ENCODE data around the gene EI24. TPM values are rescaled to one million over a fixed set of nuclear protein-coding genes. Genes with fewer than 3 reads are reported as not detected.

Gene EI24
- total and polyA plus RNA-seq, 9 of the 15 experiments (the other 6 are each of a cell fraction or from before 2014, with no cell fraction given) = 50.4 to 260 (median 168) TPM

GRCh38 chr11:125625630-125626287 is 56.5 kb downstream of the EI24 start (continued):
- TF ChIP-seq SUPT5H (IDR thresholded peaks at IDR 0.05) = peak; percentile 98
- TF ChIP-seq GATAD2A (IDR thresholded peaks at IDR 0.05) = peak; percentile 78
- TF ChIP-seq, protein P1, sequence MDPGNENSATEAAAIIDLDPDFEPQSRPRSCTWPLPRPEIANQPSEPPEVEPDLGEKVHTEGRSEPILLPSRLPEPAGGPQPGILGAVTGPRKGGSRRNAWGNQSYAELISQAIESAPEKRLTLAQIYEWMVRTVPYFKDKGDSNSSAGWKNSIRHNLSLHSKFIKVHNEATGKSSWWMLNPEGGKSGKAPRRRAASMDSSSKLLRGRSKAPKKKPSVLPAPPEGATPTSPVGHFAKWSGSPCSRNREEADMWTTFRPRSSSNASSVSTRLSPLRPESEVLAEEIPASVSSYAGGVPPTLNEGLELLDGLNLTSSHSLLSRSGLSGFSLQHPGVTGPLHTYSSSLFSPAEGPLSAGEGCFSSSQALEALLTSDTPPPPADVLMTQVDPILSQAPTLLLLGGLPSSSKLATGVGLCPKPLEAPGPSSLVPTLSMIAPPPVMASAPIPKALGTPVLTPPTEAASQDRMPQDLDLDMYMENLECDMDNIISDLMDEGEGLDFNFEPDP (CRISPR knock-in tag; IDR thresholded peaks at IDR 0.05) = no peak
- no peak for TF ChIP-seq HEY1 (CRISPR knock-in tag; IDR thresholded peaks at IDR 0.05; ENCODE audit: borderline replicate concordance)
- TF ChIP-seq DDX20 (tag; IDR thresholded peaks at IDR 0.05; ENCODE audit: low read depth) = no peak
- TF ChIP-seq NR2F6 (CRISPR knock-in tag; IDR thresholded peaks at IDR 0.05) = no peak
- no peak for TF ChIP-seq HDGF (IDR thresholded peaks at IDR 0.05)
- TF ChIP-seq, protein P2, sequence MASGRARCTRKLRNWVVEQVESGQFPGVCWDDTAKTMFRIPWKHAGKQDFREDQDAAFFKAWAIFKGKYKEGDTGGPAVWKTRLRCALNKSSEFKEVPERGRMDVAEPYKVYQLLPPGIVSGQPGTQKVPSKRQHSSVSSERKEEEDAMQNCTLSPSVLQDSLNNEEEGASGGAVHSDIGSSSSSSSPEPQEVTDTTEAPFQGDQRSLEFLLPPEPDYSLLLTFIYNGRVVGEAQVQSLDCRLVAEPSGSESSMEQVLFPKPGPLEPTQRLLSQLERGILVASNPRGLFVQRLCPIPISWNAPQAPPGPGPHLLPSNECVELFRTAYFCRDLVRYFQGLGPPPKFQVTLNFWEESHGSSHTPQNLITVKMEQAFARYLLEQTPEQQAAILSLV (tag; IDR thresholded peaks at IDR 0.05) = no peak; the same call in 1 of the 2 replicates
- TF ChIP-seq, protein P3, sequence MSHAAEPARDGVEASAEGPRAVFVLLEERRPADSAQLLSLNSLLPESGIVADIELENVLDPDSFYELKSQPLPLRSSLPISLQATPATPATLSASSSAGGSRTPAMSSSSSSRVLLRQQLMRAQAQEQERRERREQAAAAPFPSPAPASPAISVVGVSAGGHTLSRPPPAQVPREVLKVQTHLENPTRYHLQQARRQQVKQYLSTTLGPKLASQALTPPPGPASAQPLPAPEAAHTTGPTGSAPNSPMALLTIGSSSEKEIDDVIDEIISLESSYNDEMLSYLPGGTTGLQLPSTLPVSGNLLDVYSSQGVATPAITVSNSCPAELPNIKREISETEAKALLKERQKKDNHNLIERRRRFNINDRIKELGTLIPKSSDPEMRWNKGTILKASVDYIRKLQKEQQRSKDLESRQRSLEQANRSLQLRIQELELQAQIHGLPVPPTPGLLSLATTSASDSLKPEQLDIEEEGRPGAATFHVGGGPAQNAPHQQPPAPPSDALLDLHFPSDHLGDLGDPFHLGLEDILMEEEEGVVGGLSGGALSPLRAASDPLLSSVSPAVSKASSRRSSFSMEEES (CRISPR knock-in tag; IDR thresholded peaks at IDR 0.05) = no peak
- no peak for TF ChIP-seq PPARD (CRISPR knock-in tag; IDR thresholded peaks at IDR 0.05)
- TF ChIP-seq ESRRB (CRISPR knock-in tag; IDR thresholded peaks at IDR 0.05; ENCODE audit: borderline replicate concordance) = no peak
- no peak; the same call in 1 of the 2 replicates for TF ChIP-seq NFATC3 (IDR thresholded peaks at IDR 0.05)
- no peak; the same call in 1 of the 2 replicates for TF ChIP-seq ZNF583 (CRISPR knock-in tag; IDR thresholded peaks at IDR 0.05)
- TF ChIP-seq, protein P4, sequence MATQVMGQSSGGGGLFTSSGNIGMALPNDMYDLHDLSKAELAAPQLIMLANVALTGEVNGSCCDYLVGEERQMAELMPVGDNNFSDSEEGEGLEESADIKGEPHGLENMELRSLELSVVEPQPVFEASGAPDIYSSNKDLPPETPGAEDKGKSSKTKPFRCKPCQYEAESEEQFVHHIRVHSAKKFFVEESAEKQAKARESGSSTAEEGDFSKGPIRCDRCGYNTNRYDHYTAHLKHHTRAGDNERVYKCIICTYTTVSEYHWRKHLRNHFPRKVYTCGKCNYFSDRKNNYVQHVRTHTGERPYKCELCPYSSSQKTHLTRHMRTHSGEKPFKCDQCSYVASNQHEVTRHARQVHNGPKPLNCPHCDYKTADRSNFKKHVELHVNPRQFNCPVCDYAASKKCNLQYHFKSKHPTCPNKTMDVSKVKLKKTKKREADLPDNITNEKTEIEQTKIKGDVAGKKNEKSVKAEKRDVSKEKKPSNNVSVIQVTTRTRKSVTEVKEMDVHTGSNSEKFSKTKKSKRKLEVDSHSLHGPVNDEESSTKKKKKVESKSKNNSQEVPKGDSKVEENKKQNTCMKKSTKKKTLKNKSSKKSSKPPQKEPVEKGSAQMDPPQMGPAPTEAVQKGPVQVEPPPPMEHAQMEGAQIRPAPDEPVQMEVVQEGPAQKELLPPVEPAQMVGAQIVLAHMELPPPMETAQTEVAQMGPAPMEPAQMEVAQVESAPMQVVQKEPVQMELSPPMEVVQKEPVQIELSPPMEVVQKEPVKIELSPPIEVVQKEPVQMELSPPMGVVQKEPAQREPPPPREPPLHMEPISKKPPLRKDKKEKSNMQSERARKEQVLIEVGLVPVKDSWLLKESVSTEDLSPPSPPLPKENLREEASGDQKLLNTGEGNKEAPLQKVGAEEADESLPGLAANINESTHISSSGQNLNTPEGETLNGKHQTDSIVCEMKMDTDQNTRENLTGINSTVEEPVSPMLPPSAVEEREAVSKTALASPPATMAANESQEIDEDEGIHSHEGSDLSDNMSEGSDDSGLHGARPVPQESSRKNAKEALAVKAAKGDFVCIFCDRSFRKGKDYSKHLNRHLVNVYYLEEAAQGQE (IDR thresholded peaks at IDR 0.05; ENCODE audit: borderline replicate concordance) = no peak
- TF ChIP-seq, protein P4 (CRISPR knock-in tag; IDR thresholded peaks at IDR 0.05; ENCODE audit: low read depth) = no peak
